GM06990 (cell line): ENCODE data around the gene RUNDC1.
"Not testable (repeated sequence)": the region's sequence is repeated elsewhere in the genome, so short reads cannot be mapped to it uniquely, and the experiment has no call there.

Source experiments
- DNase-seq: peaks from one replicate; pipeline ENCODE4 v3.0.0-alpha.2; 2011; ENCODE audit not compliant: insufficient read length; ENCODE audit errors: extremely low read depth
- H3K27me3 ChIP-seq: replicated peaks from 2 replicates; pipeline ENCODE4 v1.6.0; 2011; ENCODE audit warnings: low read length; ENCODE audit not compliant: control insufficient read depth, insufficient read depth
- H3K36me3 ChIP-seq: 2 replicates; pipeline ENCODE4 v1.5.1; 2011; ENCODE audit warnings: low read length; ENCODE audit not compliant: control insufficient read depth, insufficient read depth
- H3K4me3 ChIP-seq: replicated peaks from 2 replicates; pipeline ENCODE4 v1.5.1; 2011; ENCODE audit warnings: low read depth, mild to moderate bottlenecking, control low read depth, low read length
- CTCF ChIP-seq: IDR thresholded peaks from 2 replicates; pipeline ENCODE4 v1.5.1; 2011; ENCODE audit warnings: low read length, control low read depth, mild to moderate bottlenecking, inconsistent platforms; ENCODE audit not compliant: insufficient read depth, poor library complexity, severe bottlenecking

Gene RUNDC1

DNA sequence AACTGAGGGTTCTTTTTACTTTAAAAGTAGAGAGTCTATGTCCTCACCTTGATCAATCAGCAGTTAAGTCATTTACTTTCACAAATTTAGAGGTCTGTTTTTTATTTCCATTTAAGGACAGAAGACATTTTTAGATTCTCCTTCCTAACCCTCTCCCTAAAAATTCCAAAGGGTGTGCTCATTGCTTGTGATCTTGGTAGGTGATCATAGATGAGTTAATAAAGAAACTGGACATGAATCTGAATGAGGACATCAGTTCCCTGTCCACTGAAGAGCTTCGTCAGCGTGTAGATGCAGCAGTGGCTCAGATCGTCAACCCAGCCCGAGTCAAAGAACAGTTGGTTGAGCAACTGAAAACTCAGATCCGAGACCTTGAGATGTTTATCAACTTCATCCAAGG lies 8.8 kb downstream of the RUNDC1 start:
- no peak for TF ChIP-seq CTCF
- Histone ChIP-seq H3K36me3 (peaks cover 25% of the 10 kb centered on the region), H3K27me3 (no peaks in the 10 kb centered on the region), H3K4me3 (no peak overlapping the region)
- no peak for DNase-seq

GRCh38 chr17:42989726-42990652 lies 9.6 kb downstream of the RUNDC1 start:
- Histone ChIP-seq H3K36me3 (peaks cover 25% of the 10 kb centered on the region), H3K4me3 (no peak overlapping the region), H3K27me3 (no peaks in the 10 kb centered on the region)
- no peak for DNase-seq
- TF ChIP-seq CTCF = no peak

GRCh38 chr17:42991471-42991870 lies 11.1 kb downstream of the RUNDC1 start:
- no peak for DNase-seq

GRCh38 chr17:42992872-42993271 lies 12.5 kb downstream of the RUNDC1 start:
- H3K36me3 ChIP-seq = peaks cover 21% of the 10 kb centered on the region
- H3K4me3 ChIP-seq = no peak overlapping the region

More at GRCh38 chr17:42991471-42991870, 11.1 kb downstream of the RUNDC1 start:
- no peak for TF ChIP-seq CTCF
- H3K36me3 ChIP-seq = peaks cover 25% of the 10 kb centered on the region
- no peaks in the 10 kb centered on the region for H3K27me3 ChIP-seq
- no peak overlapping the region for H3K4me3 ChIP-seq

GRCh38 chr17:42993913-42994312 lies 13.5 kb downstream of the RUNDC1 start:
- H3K4me3 ChIP-seq, DNase-seq, H3K27me3 ChIP-seq: not testable (repeated sequence)
- peaks cover 20% of the 10 kb centered on the region for H3K36me3 ChIP-seq

More at GRCh38 chr17:42992872-42993271, 12.5 kb downstream of the RUNDC1 start:
- H3K27me3 ChIP-seq = no peaks in the 10 kb centered on the region
- no peak for DNase-seq
- no peak for TF ChIP-seq CTCF

DNA sequence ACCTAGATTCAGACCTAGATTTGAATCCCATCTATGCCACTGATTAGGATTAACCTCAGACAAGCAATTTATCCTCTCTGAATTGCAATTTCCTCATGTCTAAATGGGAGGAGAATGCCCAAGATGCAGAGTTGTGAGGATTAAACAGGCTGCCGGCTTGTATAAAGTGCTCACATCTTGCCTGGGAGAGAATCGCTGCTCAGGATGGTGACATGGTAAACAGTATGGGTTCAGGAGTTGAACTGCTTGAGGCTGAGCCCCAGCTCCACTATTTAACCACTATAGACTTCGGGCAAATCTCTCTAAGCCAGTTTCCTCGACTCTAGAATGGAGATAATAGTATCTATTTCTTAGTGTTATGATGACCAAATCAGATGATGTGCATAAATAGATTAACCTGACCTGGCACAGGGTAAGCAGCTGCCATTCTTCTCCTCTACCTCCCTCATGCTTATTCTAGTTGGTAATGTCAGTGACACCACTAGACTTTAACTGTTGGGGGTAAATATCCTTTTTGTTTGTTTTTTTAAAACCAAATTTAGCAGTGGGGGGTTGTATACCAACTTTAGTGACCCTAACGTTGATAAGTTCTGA lies 17.1 kb downstream of the RUNDC1 start:
- no peak for DNase-seq
- TF ChIP-seq CTCF = no peak
- Histone ChIP-seq H3K4me3 (peak overlapping the region; percentile 47; the same call in 1 of the 2 replicates), H3K36me3 (peaks cover 12% of the 10 kb centered on the region), H3K27me3 (no peaks in the 10 kb centered on the region)
